HepG2 (cell line): ENCODE data around the gene PDZK1. TPM values are rescaled to one million over a fixed set of nuclear protein-coding genes. Genes with fewer than 3 reads are reported as not detected.
A peak's percentile ranks its signal among the peaks of the same experiment; 100 is the strongest.

ENCODE experiments used
- ARID4A ChIP-seq: sonication (generic); formaldehyde crosslinking; IDR thresholded peaks from 2 replicates; pipeline ENCODE4 v1.5.0; 2020; ENCODE audit warnings: mild to moderate bottlenecking, missing genetic modification reagents, borderline replicate concordance
- DZIP1 ChIP-seq: sonication (generic); formaldehyde crosslinking; IDR thresholded peaks from 2 replicates; pipeline ENCODE4 v1.5.0; 2020; ENCODE audit warnings: mild to moderate bottlenecking, missing genetic modification reagents
- EED ChIP-seq: sonication (generic); formaldehyde crosslinking; IDR thresholded peaks from 2 replicates; pipeline ENCODE4 v1.5.0; 2020; ENCODE audit warnings: mild to moderate bottlenecking, missing genetic modification reagents
- GATA4 ChIP-seq: sonication (generic); IDR thresholded peaks from 2 replicates; pipeline ENCODE4 v1.6.1; 2016; ENCODE audit warnings: antibody characterized with exemption, low read depth, borderline replicate concordance
- GATAD2A ChIP-seq: IDR thresholded peaks from 2 replicates; pipeline ENCODE4 v1.6.1; 2016
- RCOR2 ChIP-seq: IDR thresholded peaks from 2 replicates; pipeline ENCODE4 v1.6.1; 2016; ENCODE audit warnings: missing biosample characterization, missing genetic modification reagents
- SALL1 ChIP-seq: sonication (generic); formaldehyde crosslinking; IDR thresholded peaks from 2 replicates; pipeline ENCODE4 v1.8.0; 2022; ENCODE audit warnings: mild to moderate bottlenecking, missing genetic modification reagents
- STAT5B ChIP-seq: sonication (generic); formaldehyde crosslinking; IDR thresholded peaks from 2 replicates; pipeline ENCODE4 v1.4.0; 2020; ENCODE audit warnings: missing genetic modification reagents
- XRCC5 ChIP-seq: fragments of 200-400 bp; formaldehyde crosslinking; optimal IDR thresholded peaks from 2 replicates; pipeline ENCODE3; 2017; ENCODE audit warnings: mild to moderate bottlenecking, low read length
- YY1 ChIP-seq: IDR thresholded peaks from 2 replicates; pipeline ENCODE4 v1.6.1; 2011; ENCODE audit warnings: low read length, low read depth, moderate library complexity, mild to moderate bottlenecking; ENCODE audit not compliant: insufficient read depth, insufficient replicate concordance
- ZFP82 ChIP-seq: sonication (generic); formaldehyde crosslinking; IDR thresholded peaks from 2 replicates; pipeline ENCODE4 v1.5.1; 2020; ENCODE audit warnings: mild to moderate bottlenecking, missing genetic modification reagents, borderline replicate concordance
- ZNF280B ChIP-seq: sonication (generic); formaldehyde crosslinking; IDR thresholded peaks from 2 replicates; pipeline ENCODE4 v1.5.0; 2020; ENCODE audit warnings: missing genetic modification reagents, mild to moderate bottlenecking, borderline replicate concordance
- ZNF574 ChIP-seq: sonication (generic); formaldehyde crosslinking; IDR thresholded peaks from 2 replicates; pipeline ENCODE4 v1.4.0; 2020; ENCODE audit warnings: missing genetic modification reagents
- ZNF704 ChIP-seq: sonication (generic); formaldehyde crosslinking; IDR thresholded peaks from 2 replicates; pipeline ENCODE4 v1.8.1; 2023; ENCODE audit warnings: mild to moderate bottlenecking, inconsistent platforms, moderate library complexity, missing genetic modification reagents, borderline replicate concordance
- ZNF782 ChIP-seq: sonication (generic); formaldehyde crosslinking; IDR thresholded peaks from 2 replicates; pipeline ENCODE4 v1.4.0; 2020; ENCODE audit warnings: missing genetic modification reagents, mild to moderate bottlenecking, borderline replicate concordance
- polyA plus RNA-seq, 8 experiments: library from polyadenylated mRNA; depleted of rRNA in 3 of 8; stranded (reverse) in 7 of 8; unstranded in 1 of 8; fragments of >200 nt; fragmentation: Illumina TruSeq in 4 of 8; extraction: Trizol in 4 of 8; gene quantifications; 2 replicates each; pipeline versions ENCODE4 v1.2.1 to v1.2.3, GENCODE V29; 2011 to 2016; ENCODE audit warnings: low read depth in 4 of 8, missing spikeins in 1 of 8, mixed read lengths in 1 of 8; ENCODE audit not compliant: insufficient read depth in 1 of 8
- total RNA-seq, 5 experiments: library from RNA; depleted of rRNA; stranded (reverse); fragments of >200 nt; fragmentation: Illumina TruSeq; extraction: Trizol; gene quantifications; 2 replicates each; pipeline ENCODE4 v1.2.3, GENCODE V29; 2016; ENCODE audit warnings: low read depth in 1 of 5

Gene PDZK1
- total and polyA plus RNA-seq, 2 of the 13 experiments (the other 11 are each of a cell fraction or from before 2014, with no cell fraction given) = 16.2 to 46.4 TPM

- TF ChIP-seq ARID4A = peak; percentile 16; the same call in 1 of the 2 replicates
- TF ChIP-seq XRCC5 = peak; percentile 38
- 0 out of 2 replicates have a peak, but pooled peaks have one; percentile 3 for TF ChIP-seq ZNF704
- peak; percentile 43 for TF ChIP-seq YY1
- TF ChIP-seq ZNF574 (CRISPR knock-in tag) = peak; percentile 48
- TF ChIP-seq STAT5B (CRISPR knock-in tag) = no peak
- TF ChIP-seq GATAD2A (CRISPR knock-in tag) = peak; percentile 38
- TF ChIP-seq EED = peak; percentile 86
- TF ChIP-seq DZIP1 (CRISPR knock-in tag) = peak; percentile 42; the same call in 1 of the 2 replicates
- TF ChIP-seq RCOR2 = 0 out of 2 replicates have a peak, but pooled peaks have one; percentile 35
- TF ChIP-seq ZNF280B (CRISPR knock-in tag) = peak; percentile 48; the same call in 1 of the 2 replicates
- 0 out of 2 replicates have a peak, but pooled peaks have one; percentile 69 for TF ChIP-seq ZNF782 (CRISPR knock-in tag)
- no peak for TF ChIP-seq GATA4
- no peak for TF ChIP-seq ZFP82 (CRISPR knock-in tag)
- TF ChIP-seq SALL1 (CRISPR knock-in tag) = peak; percentile 74
Observed at GRCh38 chr1:145720878-145721671, 13.9 kb upstream of the PDZK1 start (continued).
